Measurements from ENCODE around the gene NOX5. TPM values are rescaled to one million over a fixed set of nuclear protein-coding genes. Genes with fewer than 3 reads are reported as not detected.

NOX5 gene
- total RNA-seq, 1 experiment from 2014 or later, result 339 TPM

DNA sequence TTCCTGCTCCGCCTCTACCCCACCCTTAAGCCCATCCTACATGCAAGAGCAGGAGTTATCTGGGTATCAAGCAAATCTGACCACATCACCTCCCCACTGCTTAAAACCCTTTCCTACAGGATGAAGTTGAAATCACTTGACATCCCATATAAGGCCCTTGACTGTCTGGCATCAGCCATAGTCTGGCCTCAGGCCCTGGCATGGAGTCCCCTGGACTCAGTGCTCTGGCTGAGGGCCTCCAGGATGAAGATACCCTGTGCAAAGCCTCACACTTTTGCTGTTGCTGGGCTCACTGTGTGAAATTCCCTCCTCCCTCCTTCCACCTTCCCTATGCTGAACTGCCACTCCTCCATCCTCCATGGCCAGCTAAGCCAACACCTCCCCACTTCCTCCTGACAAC, 80.8 kb downstream of the NOX5 start:
- Histone ChIP-seq H3K4me1 (ENCODE audit: insufficient read depth, low read length) (peaks cover 27% of the 10 kb centered on the region), H4K20me1 (ENCODE audit: low read length) (no peaks in the 10 kb centered on the region), H3K9me3 (ENCODE audit: low read length) (no peaks in the 10 kb centered on the region), H3K4me2 (ENCODE audit: low read length) (no peak overlapping the region), H3F3A (ENCODE audit: low read length, unreplicated experiment) (no peaks in the 10 kb centered on the region), H3K27me3 (ENCODE audit: low read length) (no peaks in the 10 kb centered on the region), H3K9me2 (replicated peaks; ENCODE audit: low read length) (no peaks in the 10 kb centered on the region), H3K9ac (ENCODE audit: low read length) (no peak overlapping the region), H3K36me3 (ENCODE audit: low read depth, low read length) (no peaks in the 10 kb centered on the region), H2AFZ (ENCODE audit: low read length) (no peak overlapping the region), H3K27ac (ENCODE audit: low read length) (no peak overlapping the region), H3K4me3 (ENCODE audit: low read length) (no peak overlapping the region), H3K79me2 (ENCODE audit: low read length) (no peaks in the 10 kb centered on the region)
- intact Hi-C loops (cut with micrococcal nuclease), result no loop called here
- ChIA-PET CTCF (no interaction called here), POLR2A (ENCODE audit: unreplicated experiment) (no interaction called here)
- DNase-seq, result no peak
- ATAC-seq, result no peak
- TF ChIP-seq EZH2phosphoT487 (IDR thresholded peaks at IDR 0.05; ENCODE audit: borderline replicate concordance, low read length), result no peak
- no peak for TF ChIP-seq EZH2 (IDR thresholded peaks at IDR 0.05; ENCODE audit: low read length, unreplicated experiment)
- no peak for TF ChIP-seq CTCF (conservative IDR thresholded peaks at IDR 0.05; ENCODE audit: low read depth, low read length)
- no TSS peak for BruUV-seq (replicated peaks)

- CTCF ChIA-PET, result no interaction called here
- BruUV-seq (replicated peaks), result no TSS peak
- TF ChIP-seq CTCF (conservative IDR thresholded peaks at IDR 0.05; ENCODE audit: low read depth, low read length) (no peak), EZH2phosphoT487 (IDR thresholded peaks at IDR 0.05; ENCODE audit: borderline replicate concordance, low read length) (no peak), EZH2 (IDR thresholded peaks at IDR 0.05; ENCODE audit: low read length, unreplicated experiment) (no peak)
- no peak overlapping the region for H3K4me2 ChIP-seq (ENCODE audit: low read length)
- ATAC-seq (no peak), DNase-seq (no peak)
- no peaks in the 10 kb centered on the region for H4K20me1 ChIP-seq (ENCODE audit: low read length)
- no peaks in the 10 kb centered on the region for H3K27me3 ChIP-seq (ENCODE audit: low read length)
- no peaks in the 10 kb centered on the region for H3K79me2 ChIP-seq (ENCODE audit: low read length)
- POLR2A ChIA-PET (ENCODE audit: unreplicated experiment), result no interaction called here
- H2AFZ ChIP-seq (ENCODE audit: low read length), result no peak overlapping the region
- no peak overlapping the region for H3K4me3 ChIP-seq (ENCODE audit: low read length)
- H3K27ac ChIP-seq (ENCODE audit: low read length), result no peak overlapping the region
- no peaks in the 10 kb centered on the region for H3K9me3 ChIP-seq (ENCODE audit: low read length)
- H3K9ac ChIP-seq (ENCODE audit: low read length), result no peak overlapping the region
- H3K4me1 ChIP-seq (ENCODE audit: insufficient read depth, low read length), result peaks cover 22% of the 10 kb centered on the region
- H3F3A ChIP-seq (ENCODE audit: low read length, unreplicated experiment), result no peaks in the 10 kb centered on the region
- no peaks in the 10 kb centered on the region for H3K9me2 ChIP-seq (replicated peaks; ENCODE audit: low read length)
- no peaks in the 10 kb centered on the region for H3K36me3 ChIP-seq (ENCODE audit: low read depth, low read length)
- intact Hi-C loops (cut with micrococcal nuclease), result no loop called here
Observed at GRCh38 chr15:69096196-69096595, 81.7 kb downstream of the NOX5 start.

DNA sequence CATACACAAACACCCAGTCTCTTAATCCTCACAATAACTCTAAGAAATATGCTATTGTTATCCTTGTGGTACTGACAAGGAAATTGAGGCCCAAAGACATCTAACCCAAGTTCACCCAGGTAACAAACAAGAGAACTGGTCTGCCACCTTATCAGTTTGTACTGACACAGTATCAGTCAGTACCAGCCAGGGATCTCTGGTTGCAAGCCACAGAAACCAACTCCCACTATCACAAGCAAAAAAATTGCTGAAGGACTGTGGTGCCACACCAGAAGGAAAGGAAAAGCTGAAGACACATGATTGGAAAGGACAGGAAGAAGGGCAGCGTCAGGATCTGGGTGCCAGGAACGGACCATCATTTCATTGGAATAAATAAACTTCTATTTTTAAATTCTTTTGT, 82.1 kb downstream of the NOX5 start:
- Histone ChIP-seq H3K4me3 (ENCODE audit: low read length) (no peak overlapping the region), H3K4me2 (ENCODE audit: low read length) (no peak overlapping the region), H3K79me2 (ENCODE audit: low read length) (no peaks in the 10 kb centered on the region), H3K9me2 (replicated peaks; ENCODE audit: low read length) (no peaks in the 10 kb centered on the region), H3K4me1 (ENCODE audit: insufficient read depth, low read length) (peaks cover 18% of the 10 kb centered on the region), H3K9ac (ENCODE audit: low read length) (no peak overlapping the region), H2AFZ (ENCODE audit: low read length) (no peak overlapping the region), H3K9me3 (ENCODE audit: low read length) (no peaks in the 10 kb centered on the region), H3K27ac (ENCODE audit: low read length) (no peak overlapping the region), H3K27me3 (ENCODE audit: low read length) (no peaks in the 10 kb centered on the region), H3F3A (ENCODE audit: low read length, unreplicated experiment) (no peaks in the 10 kb centered on the region), H4K20me1 (ENCODE audit: low read length) (no peaks in the 10 kb centered on the region), H3K36me3 (ENCODE audit: low read depth, low read length) (no peaks in the 10 kb centered on the region)
- intact Hi-C loops (cut with micrococcal nuclease), result no loop called here
- CTCF ChIA-PET, result no interaction called here
- TF ChIP-seq EZH2phosphoT487 (IDR thresholded peaks at IDR 0.05; ENCODE audit: borderline replicate concordance, low read length) (no peak), EZH2 (IDR thresholded peaks at IDR 0.05; ENCODE audit: low read length, unreplicated experiment) (no peak), CTCF (conservative IDR thresholded peaks at IDR 0.05; ENCODE audit: low read depth, low read length) (no peak)
- no peak for DNase-seq
- POLR2A ChIA-PET (ENCODE audit: unreplicated experiment), result no interaction called here
- no peak for ATAC-seq
- no TSS peak for BruUV-seq (replicated peaks)

Measured in PC-3 (cell line).